K562 (cell line): ENCODE results near the gene MYL12A. TPM values are rescaled to one million over a fixed set of nuclear protein-coding genes. Genes with fewer than 3 reads are reported as not detected.
A peak's percentile ranks its signal among the peaks of the same experiment; 100 is the strongest.

Experiments
- ELK3 ChIP-seq: fragments of 450-650 bp; formaldehyde crosslinking; IDR thresholded peaks from 2 replicates; pipeline ENCODE4 v1.4.0; 2020; ENCODE audit warnings: mild to moderate bottlenecking
- MIER1 ChIP-seq: fragments of 450-650 bp; IDR thresholded peaks from 2 replicates; pipeline ENCODE4 v1.6.1; 2016; ENCODE audit warnings: antibody characterized with exemption, mild to moderate bottlenecking, low read depth
- POU5F1 ChIP-seq: fragments of 150-350 bp; IDR thresholded peaks from 2 replicates; pipeline ENCODE4 v1.6.1; 2014; ENCODE audit warnings: borderline replicate concordance, low read length, low read depth, mild to moderate bottlenecking; ENCODE audit not compliant: partially characterized antibody
- ZNF766 ChIP-seq: fragments of 200-800 bp; sonication (Bioruptor generic); conservative IDR thresholded peaks from 2 replicates; pipeline ENCODE4 v1.6.1; 2016; ENCODE audit warnings: missing genetic modification characterization, missing compliant biosample characterization
- polyA plus RNA-seq, 8 experiments: library from polyadenylated mRNA; depleted of rRNA in 4 of 8; stranded (reverse) in 5 of 8; unstranded in 3 of 8; fragments of >200 nt; fragmentation: Nextera tagmentation in 2 of 8; fragmentation: Illumina TruSeq in 1 of 8; extraction: Ambion mirVana in 2 of 8; extraction: Trizol in 1 of 8; gene quantifications; 2 replicates each; pipeline versions ENCODE4 v1.2.1 to v1.2.3, GENCODE V29; 2011 to 2014; ENCODE audit warnings: inconsistent platforms in 1 of 8, missing spikeins in 1 of 8
- total RNA-seq, 7 experiments: library from RNA; depleted of rRNA in 6 of 7; stranded (reverse); fragments of >200 nt in 6 of 7; fragmentation: Illumina TruSeq in 2 of 7; extraction: Trizol in 2 of 7; gene quantifications; 2 replicates each; pipeline versions ENCODE4 v1.2.1 to v1.2.3, GENCODE V29; 2011 to 2021; ENCODE audit warnings: low replicate concordance in 1 of 7
- TF ChIP-seq, protein P1 (sequence below), 2 experiments: fragments of 450-650 bp; IDR thresholded peaks; 2 replicates each; pipeline ENCODE4 v1.6.1; 2018; ENCODE audit warnings: mild to moderate bottlenecking in 2 of 2, low read depth in 1 of 2; ENCODE audit not compliant: partially characterized antibody in 2 of 2
- TF ChIP-seq, protein P2 (sequence below): sonication (generic); formaldehyde crosslinking; IDR thresholded peaks from 2 replicates; pipeline ENCODE4 v1.4.0; 2020; ENCODE audit warnings: mild to moderate bottlenecking, missing genetic modification reagents

MYL12A gene
- total and polyA plus RNA-seq, 9 of the 15 experiments (the other 6 are each of a cell fraction or from before 2014, with no cell fraction given): 308 to 1,031 (median 559) TPM

DNA sequence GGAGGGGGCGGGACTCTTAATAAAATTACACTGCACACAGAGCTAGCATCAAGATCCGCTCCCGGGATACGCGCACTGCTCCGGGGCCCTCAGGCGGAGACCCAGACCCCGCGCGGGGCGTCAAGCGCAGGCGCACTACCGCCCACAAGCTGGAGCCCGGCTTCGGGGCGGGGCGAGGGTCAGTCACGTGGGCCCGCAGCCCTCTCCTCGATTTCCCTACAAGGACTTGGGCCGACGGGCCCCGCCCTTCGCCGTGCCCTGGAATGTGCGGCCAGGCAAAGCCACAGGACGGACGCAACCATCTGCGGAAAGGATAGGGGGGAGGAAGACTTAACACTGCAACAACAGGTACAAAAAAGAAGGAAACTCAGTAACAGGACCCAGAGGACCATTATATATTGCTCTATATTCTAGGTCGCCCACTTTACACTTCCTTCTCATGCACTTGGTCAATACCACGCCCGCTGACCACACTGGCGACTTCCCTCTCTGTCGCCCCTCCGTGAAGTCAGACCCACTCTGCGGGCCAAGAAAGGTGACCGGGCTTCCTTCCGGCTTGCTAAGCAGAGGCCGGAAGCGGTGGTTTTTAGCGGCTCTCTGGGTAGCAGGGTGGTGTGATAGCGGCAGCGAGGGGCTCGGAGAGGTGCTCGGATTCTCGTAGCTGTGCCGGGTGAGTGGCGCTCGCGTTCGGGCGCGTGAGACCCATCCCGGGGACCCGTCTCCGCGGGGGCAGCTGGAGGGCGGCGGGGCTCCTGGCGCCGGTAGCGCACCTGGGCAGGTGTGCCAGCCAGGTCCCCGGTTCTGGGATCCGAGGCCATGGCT is at the start of gene MYL12A (continued):
- TF ChIP-seq, protein P1, sequence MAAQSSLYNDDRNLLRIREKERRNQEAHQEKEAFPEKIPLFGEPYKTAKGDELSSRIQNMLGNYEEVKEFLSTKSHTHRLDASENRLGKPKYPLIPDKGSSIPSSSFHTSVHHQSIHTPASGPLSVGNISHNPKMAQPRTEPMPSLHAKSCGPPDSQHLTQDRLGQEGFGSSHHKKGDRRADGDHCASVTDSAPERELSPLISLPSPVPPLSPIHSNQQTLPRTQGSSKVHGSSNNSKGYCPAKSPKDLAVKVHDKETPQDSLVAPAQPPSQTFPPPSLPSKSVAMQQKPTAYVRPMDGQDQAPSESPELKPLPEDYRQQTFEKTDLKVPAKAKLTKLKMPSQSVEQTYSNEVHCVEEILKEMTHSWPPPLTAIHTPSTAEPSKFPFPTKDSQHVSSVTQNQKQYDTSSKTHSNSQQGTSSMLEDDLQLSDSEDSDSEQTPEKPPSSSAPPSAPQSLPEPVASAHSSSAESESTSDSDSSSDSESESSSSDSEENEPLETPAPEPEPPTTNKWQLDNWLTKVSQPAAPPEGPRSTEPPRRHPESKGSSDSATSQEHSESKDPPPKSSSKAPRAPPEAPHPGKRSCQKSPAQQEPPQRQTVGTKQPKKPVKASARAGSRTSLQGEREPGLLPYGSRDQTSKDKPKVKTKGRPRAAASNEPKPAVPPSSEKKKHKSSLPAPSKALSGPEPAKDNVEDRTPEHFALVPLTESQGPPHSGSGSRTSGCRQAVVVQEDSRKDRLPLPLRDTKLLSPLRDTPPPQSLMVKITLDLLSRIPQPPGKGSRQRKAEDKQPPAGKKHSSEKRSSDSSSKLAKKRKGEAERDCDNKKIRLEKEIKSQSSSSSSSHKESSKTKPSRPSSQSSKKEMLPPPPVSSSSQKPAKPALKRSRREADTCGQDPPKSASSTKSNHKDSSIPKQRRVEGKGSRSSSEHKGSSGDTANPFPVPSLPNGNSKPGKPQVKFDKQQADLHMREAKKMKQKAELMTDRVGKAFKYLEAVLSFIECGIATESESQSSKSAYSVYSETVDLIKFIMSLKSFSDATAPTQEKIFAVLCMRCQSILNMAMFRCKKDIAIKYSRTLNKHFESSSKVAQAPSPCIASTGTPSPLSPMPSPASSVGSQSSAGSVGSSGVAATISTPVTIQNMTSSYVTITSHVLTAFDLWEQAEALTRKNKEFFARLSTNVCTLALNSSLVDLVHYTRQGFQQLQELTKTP (IDR thresholded peaks at IDR 0.05; ENCODE audit: low read depth in 1 of 2, partially characterized antibody in 2 of 2): peak; percentile 71 to 90
- no peak for TF ChIP-seq POU5F1
- TF ChIP-seq, protein P2, sequence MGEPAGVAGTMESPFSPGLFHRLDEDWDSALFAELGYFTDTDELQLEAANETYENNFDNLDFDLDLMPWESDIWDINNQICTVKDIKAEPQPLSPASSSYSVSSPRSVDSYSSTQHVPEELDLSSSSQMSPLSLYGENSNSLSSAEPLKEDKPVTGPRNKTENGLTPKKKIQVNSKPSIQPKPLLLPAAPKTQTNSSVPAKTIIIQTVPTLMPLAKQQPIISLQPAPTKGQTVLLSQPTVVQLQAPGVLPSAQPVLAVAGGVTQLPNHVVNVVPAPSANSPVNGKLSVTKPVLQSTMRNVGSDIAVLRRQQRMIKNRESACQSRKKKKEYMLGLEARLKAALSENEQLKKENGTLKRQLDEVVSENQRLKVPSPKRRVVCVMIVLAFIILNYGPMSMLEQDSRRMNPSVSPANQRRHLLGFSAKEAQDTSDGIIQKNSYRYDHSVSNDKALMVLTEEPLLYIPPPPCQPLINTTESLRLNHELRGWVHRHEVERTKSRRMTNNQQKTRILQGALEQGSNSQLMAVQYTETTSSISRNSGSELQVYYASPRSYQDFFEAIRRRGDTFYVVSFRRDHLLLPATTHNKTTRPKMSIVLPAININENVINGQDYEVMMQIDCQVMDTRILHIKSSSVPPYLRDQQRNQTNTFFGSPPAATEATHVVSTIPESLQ (CRISPR knock-in tag): peak; percentile 15; the same call in 1 of the 2 replicates
- TF ChIP-seq MIER1: peak; percentile 52; the same call in 1 of the 2 replicates
- 0 out of 2 replicates have a peak, but pooled peaks have one; percentile 26 for TF ChIP-seq ELK3
- TF ChIP-seq ZNF766: no peak
